SW 1271 (cell line): ENCODE measurements around the gene XYLT1.

Source experiments
- DNase-seq, 2 experiments: peaks; one replicate each; lab custom pipeline; 2025; lab: John Stamatoyannopoulos, UW

The XYLT1 gene

GRCh38 chr16:17224350-17224749 lies 246.4 kb downstream of the XYLT1 start:
- no peak for DNase-seq

DNA sequence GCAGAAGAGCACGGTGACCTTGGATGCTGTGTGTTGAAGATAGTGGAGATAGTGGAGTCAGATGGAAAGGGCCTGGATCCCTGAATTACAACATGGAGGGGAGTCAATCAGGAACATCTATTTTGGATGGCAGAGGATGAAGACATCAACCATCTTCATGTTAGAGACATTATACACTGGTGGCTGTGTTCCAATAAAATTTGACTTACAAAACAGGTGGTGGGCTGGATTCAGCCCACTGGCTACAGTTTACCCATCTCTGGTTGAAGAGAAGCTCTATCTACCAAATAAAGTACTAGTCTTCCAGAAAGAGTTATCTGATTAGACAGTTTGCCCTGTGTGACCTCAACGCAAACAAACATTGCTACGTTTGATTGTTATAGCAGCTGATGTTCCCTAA lies 247.2 kb downstream of the XYLT1 start:
- DNase-seq, result no peak

DNA sequence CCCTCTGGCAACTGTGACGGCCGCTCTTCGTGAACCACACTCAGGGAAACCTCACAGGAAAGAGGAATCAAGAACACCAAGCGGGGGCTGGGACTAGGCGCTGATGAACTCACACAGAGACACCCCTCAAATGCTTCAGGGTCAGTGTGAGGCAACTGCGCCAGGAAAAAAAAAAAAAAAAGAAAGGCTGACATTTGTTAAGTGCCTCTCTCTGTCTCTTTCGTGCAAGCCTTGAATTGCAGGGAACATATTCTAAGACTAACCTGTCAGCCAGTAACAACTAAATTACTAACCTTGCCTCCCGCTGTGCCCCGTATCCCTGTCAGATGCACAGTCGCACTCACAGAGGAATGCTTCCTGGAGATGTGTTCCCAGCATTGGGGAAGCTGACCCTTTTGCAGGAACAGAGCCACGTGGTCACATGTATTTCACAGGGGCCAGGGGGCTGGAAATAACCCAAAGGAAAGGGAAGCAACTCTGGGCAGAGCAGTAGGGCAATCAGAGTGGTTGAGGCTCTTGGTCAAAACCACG lies 247.8 kb downstream of the XYLT1 start:
- no peak for DNase-seq

DNA sequence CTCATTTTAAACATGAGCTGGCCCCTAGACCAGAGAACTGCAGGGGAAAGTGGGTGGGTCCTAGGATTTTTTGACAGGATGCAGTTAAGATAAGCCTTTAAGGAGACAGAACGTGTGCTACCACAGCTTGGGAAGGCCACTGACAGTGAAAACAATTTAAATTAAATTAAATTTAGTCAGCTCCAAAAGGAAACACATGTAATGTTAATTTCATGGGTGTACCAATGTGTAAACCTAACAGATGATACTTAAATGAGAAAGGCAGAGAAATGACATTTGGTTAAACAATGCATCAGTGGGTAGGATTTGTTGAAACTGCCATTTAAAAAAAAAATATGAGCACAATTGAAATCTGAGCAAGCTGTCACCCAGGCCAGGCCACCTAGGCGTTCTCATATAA lies 250.8 kb downstream of the XYLT1 start:
- no peak for DNase-seq

GRCh38 chr16:17215936-17216335 lies 254.8 kb downstream of the XYLT1 start:
- DNase-seq, result no peak

DNA sequence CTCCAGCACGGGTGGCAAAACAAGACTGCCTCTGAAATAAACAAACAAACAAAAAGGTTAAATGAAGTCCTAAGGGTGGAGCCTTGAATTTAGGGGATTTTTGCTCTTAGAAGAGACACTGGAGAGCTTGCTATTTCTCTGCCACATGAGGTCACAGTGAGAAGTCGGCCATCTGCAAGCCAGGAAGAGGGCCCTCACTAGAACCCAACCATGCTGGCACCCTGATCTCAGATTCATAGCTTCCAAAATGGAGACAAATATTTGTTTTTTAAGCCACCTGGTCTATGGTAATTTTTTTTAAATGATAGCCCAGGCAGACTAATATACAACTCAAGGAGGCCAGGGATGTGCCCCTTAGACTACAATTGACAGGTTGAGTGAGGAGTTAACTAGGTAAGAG lies 255.5 kb downstream of the XYLT1 start:
- no peak for DNase-seq

DNA sequence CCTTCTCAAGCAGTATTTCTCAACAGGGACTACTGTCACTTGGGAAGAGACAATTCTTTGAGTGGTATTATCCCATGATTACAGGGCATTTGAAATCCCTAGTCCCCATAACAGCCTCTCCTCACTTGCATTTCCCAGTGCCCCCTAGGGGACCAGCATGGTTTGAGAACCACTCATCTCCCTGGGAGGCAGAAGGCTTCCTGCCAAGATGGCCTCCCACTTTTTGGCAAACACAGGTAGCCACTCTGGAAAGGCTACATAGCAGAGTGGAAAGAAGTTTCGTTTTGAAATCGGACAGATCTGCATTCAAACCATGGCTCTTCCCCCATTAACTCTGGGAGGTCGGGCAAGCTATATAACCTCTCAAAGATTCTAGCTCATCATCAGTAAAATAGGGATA lies 256.8 kb downstream of the XYLT1 start:
- no peak for DNase-seq

DNA sequence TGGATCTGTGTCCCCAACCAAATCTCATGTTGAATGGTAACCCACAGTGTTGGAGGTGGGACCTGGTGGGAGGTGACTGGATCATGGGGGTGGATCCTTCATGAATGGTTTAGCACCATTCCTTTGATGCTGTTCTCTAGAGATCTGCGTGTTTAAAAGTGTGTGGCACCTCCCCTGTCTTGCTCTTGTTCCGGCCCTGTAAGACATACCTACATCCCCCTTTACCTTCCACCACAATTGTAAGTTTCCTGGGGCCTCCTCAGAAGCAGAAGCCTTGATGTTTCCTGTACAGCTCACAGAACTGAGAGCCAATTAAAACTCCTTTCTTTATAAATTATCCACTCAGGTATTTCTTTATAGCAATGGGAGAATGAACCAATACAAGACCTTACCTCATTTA lies 257.7 kb downstream of the XYLT1 start:
- no peak for DNase-seq

GRCh38 chr16:17212606-17213005 lies 258.2 kb downstream of the XYLT1 start:
- no peak for DNase-seq

DNA sequence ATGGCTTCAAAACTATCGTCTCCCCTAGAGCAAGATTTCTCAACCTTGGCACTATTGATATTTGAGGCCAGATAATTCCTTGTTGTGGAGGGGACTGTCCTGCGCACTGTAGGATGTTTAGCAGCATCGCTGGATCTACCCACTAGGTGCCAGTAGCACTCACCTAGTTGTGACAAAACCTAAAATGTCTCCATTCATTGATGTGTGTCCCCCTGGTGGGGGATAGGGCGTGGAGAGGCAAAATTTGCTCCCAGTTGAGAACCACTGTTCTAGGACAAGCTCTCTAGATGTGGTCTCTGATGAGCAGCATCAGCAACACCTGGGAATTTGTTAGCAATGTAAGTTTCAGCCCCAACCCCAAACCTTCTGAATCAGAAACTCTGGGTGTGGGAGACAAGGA lies 259.0 kb downstream of the XYLT1 start:
- no peak for DNase-seq

GRCh38 chr16:17206712-17207111 lies 264.0 kb downstream of the XYLT1 start:
- DNase-seq, result no peak

DNA sequence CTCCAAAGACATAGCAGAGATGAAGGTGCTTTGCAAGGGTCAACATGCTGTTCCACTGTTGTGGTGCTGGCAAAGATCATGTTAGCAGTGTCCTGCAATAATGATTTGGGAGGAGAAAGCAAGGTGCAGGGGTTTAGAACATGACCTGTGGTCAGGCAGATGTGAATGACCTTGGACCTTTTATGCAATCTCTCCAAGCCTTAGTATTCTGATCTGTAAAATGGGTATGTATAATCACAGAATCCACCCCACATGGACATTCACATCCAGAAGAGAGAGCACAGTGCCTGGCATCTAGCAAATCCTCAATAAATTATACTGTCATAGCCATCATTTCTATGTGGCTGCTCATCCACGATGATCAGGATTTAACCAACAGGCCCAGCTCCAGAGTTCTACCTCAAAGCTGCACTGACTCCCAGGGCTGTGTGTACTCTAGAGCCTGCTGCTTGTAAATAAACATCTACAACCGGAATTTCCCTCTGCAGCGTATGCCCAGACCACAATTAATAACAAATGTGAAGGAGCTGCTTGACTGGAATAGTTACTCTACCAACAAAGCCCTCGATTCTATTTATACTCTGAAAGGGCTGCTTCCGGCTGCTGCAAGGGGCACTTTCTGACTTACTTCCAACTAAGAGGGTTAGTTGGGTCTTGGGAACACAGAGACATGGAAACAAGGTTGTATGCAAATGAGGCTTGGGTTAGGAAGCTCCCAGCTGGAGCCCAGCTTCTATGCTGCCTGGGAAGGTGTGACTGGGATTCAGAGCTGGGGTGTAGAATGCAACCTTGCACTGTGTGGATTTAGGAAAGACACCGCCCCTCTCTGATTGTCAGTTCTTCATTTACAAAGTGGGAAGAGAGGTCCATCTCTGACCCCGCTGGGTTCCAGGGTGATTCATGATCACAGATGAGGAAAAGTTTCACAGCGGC lies 265.2 kb downstream of the XYLT1 start:
- DNase-seq, result no peak

DNA sequence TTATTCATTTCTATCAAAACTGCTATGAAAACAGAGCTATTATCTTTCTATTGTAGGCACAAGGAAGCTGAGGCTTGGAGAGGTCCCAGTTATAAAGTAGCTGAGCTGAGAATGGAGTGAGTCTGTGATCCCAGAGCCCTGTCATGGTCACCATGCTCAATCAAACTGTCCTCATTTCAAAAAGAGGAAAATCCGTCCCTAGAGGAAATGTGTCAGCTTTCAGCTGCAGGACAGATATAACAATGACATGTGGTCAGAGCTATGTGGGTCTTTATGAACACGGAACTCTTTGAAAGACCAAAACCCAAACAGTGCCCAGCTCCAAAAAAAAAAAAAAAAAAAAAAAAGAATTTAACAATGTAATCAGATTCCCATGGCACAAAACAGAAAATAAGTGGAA lies 266.1 kb downstream of the XYLT1 start:
- no peak for DNase-seq

DNA sequence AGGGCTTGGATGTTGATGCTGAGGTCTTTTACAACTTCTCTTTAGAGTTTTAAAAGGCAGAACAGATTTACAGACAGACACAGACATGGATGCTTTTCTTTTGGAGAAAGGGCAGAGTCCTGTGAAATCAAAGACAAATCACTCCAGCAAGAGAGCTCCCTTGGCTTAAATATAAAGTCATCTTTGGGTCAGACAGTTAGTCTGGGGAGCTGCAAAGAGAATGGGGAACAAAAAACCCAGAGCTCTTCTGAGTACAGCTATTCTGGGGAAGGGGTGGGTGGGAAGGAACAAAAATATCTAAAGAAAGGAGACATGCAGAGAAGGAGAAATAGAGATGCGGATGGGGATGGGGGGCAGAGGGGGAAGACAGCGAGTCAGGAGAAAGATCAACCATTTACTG lies 266.6 kb downstream of the XYLT1 start:
- no peak for DNase-seq

DNA sequence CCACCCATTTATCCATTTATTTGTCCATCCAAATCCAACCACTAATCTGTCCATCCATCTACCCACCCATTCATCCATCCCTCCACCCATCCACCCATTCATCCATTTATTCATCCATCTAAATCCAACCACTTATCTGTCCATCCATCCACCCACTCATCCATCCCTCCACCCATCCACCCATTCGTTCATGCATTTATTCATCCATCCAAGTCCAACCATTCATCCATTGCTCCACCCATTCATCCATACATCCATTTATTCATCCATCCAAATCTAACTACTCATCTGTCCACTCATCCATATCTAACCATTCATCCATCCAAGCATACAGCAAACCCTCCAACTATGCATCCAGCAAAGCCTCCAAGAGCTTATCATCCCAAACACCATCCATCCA lies 267.3 kb downstream of the XYLT1 start:
- DNase-seq, result no peak

DNA sequence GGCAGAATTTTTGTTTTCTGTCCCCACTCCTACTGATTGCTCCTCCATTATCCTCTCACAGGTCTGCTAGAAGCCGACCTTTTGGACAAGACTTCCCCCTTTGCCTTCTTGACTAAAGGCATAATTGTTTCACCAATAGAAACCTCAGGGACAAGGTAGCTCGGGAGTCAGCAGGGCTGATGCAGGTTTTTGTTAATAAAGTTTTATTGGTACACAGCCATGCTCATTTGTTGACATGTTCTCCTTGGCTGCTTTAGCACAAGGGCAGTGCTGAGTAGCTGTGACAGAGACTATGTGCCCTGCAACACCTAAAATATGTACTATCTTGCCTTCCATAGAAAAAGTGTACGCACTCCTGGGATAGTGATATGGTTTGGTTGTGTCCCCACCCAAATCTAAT lies 271.6 kb downstream of the XYLT1 start:
- DNase-seq, result no peak

GRCh38 chr16:17196526-17196925 lies 274.2 kb downstream of the XYLT1 start:
- DNase-seq, result no peak

- no peak for DNase-seq
Observed at GRCh38 chr16:17194190-17194780, 276.5 kb downstream of the XYLT1 start.

- DNase-seq, result no peak
Observed at GRCh38 chr16:17193566-17194100, 277.1 kb downstream of the XYLT1 start.

DNA sequence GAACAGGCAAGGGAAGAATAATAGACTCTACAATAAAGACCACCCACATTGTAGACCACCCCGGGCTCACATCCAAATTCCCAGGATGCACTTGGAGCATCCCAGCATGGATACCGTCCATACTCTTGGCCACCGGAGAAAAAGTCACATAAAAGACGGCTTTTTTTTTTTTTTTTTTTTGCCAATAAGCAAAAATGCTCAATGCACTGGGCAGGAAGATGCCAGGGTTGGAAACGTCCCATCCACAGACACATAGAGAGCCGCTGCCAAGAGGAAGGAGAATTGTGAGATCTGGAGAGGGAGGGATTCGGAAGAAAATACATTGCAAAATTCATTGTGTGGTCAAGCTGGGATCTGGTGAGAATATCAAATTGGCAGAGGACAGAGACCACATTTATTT lies 286.7 kb downstream of the XYLT1 start:
- DNase-seq, result no peak

- no peak for DNase-seq
Observed at GRCh38 chr16:17177959-17178905, 292.5 kb downstream of the XYLT1 start.
